Measurements from ENCODE around the gene DCC.

- TF ChIP-seq EZH2 (IDR thresholded peaks at IDR 0.05) (no peak), POLR2AphosphoS5 (IDR thresholded peaks at IDR 0.05; ENCODE audit: borderline replicate concordance, low read depth, low read length) (no peak), FOXP2 (optimal IDR thresholded peaks at IDR 0.05; ENCODE audit: control extremely low read depth, extremely low read length, insufficient read depth) (no peak)
Measured at GRCh38 chr18:52340406-52341102, 557 bp downstream of the DCC start.

Measured in SK-N-MC (cell line).